IPS DF 4.7 (cell line): ENCODE results near the gene SRBD1.

ENCODE experiments used
- DNase-seq: peaks from one replicate; pipeline ENCODE4 v3.0.0-alpha.2; 2013; ENCODE audit warnings: low spot score; ENCODE audit errors: extremely low read depth

SRBD1 gene

GRCh38 chr2:45595721-45596435, 15.2 kb downstream of the SRBD1 start:
- no peak for DNase-seq

GRCh38 chr2:45591073-45591472, 20.0 kb downstream of the SRBD1 start:
- DNase-seq: no peak

GRCh38 chr2:45588158-45588829, 22.8 kb downstream of the SRBD1 start:
- DNase-seq: no peak

GRCh38 chr2:45586600-45586999, 24.5 kb downstream of the SRBD1 start:
- DNase-seq: no peak

- DNase-seq: no peak
Observed at GRCh38 chr2:45585267-45585861, 25.7 kb downstream of the SRBD1 start.

- no peak for DNase-seq
Observed at GRCh38 chr2:45583977-45584376, 27.1 kb downstream of the SRBD1 start.

- DNase-seq: no peak
Observed at GRCh38 chr2:45582522-45582921, 28.5 kb downstream of the SRBD1 start.

- no peak for DNase-seq
Observed at GRCh38 chr2:45578056-45578843, 32.8 kb downstream of the SRBD1 start.

- DNase-seq: no peak
Observed at GRCh38 chr2:45577441-45577840, 33.6 kb downstream of the SRBD1 start.

- DNase-seq: no peak
Observed at GRCh38 chr2:45575881-45576280, 35.2 kb downstream of the SRBD1 start.

GRCh38 chr2:45572979-45573378, 38.1 kb downstream of the SRBD1 start:
- no peak for DNase-seq

- DNase-seq: no peak
Observed at GRCh38 chr2:45571940-45572339, 39.1 kb downstream of the SRBD1 start.

GRCh38 chr2:45570671-45571334, 40.3 kb downstream of the SRBD1 start:
- no peak for DNase-seq

GRCh38 chr2:45568935-45569334, 42.1 kb downstream of the SRBD1 start:
- DNase-seq: no peak

GRCh38 chr2:45567974-45568789, 42.9 kb downstream of the SRBD1 start:
- DNase-seq: no peak

GRCh38 chr2:45567288-45567963, 43.6 kb downstream of the SRBD1 start:
- no peak for DNase-seq

- DNase-seq: no peak
Observed at GRCh38 chr2:45559436-45559835, 51.6 kb downstream of the SRBD1 start.

GRCh38 chr2:45554742-45555140, 56.3 kb downstream of the SRBD1 start:
- DNase-seq: no peak

- DNase-seq: no peak
Observed at GRCh38 chr2:45554073-45554741, 56.9 kb downstream of the SRBD1 start.
